Mammary epithelial cell (primary cell): ENCODE results near the gene CHSY1.

Source experiments
- EZH2 ChIP-seq: IDR thresholded peaks from 2 replicates; pipeline ENCODE4 v1.6.1; 2012; ENCODE audit warnings: low read length, inconsistent platforms, borderline replicate concordance
- TF ChIP-seq, protein P1 (sequence below), 2 donors: IDR thresholded peaks in 1 of 2; conservative IDR thresholded peaks in 1 of 2; 2 replicates each; pipeline ENCODE4 v1.5.1; 2011 to 2012; ENCODE audit warnings: inconsistent platforms in 2 of 2, low read length in 2 of 2, mild to moderate bottlenecking in 2 of 2, control low read depth in 1 of 2, low read depth in 1 of 2; ENCODE audit not compliant: insufficient read depth in 1 of 2; ENCODE audit errors: extremely low read depth in 1 of 2

GRCh38 chr15:101131489-101132389 is 120.1 kb downstream of the CHSY1 start:
- TF ChIP-seq, protein P1, sequence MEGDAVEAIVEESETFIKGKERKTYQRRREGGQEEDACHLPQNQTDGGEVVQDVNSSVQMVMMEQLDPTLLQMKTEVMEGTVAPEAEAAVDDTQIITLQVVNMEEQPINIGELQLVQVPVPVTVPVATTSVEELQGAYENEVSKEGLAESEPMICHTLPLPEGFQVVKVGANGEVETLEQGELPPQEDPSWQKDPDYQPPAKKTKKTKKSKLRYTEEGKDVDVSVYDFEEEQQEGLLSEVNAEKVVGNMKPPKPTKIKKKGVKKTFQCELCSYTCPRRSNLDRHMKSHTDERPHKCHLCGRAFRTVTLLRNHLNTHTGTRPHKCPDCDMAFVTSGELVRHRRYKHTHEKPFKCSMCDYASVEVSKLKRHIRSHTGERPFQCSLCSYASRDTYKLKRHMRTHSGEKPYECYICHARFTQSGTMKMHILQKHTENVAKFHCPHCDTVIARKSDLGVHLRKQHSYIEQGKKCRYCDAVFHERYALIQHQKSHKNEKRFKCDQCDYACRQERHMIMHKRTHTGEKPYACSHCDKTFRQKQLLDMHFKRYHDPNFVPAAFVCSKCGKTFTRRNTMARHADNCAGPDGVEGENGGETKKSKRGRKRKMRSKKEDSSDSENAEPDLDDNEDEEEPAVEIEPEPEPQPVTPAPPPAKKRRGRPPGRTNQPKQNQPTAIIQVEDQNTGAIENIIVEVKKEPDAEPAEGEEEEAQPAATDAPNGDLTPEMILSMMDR (conservative IDR thresholded peaks at IDR 0.05 in 1 of 2, IDR thresholded peaks at IDR 0.05 in 1 of 2; ENCODE audit: extremely low read depth in 1 of 2, insufficient read depth in 1 of 2, low read depth in 1 of 2, low read length in 2 of 2) = no peak
- no peak for TF ChIP-seq EZH2
